CD4-positive, alpha-beta T cell treated with Interleukin-12 subunit alpha and Interleukin-12 subunit beta, for 1 hour (primary cell): Measurements from ENCODE around the gene CNRIP1.
"Not testable (repeated sequence)": the region's sequence is repeated elsewhere in the genome, so short reads cannot be mapped to it uniquely, and the experiment has no call there.

Source experiments
- DNase-seq: peaks from one replicate; pipeline ENCODE4 v3.0.0-alpha.2; 2020

CNRIP1 gene

GRCh38 chr2:68340226-68341061 lies 20.7 kb upstream of the CNRIP1 start:
- DNase-seq = no peak

- no peak for DNase-seq
These were observed 16.4 kb upstream of the CNRIP1 start for GRCh38 chr2:68336192-68336591.

- DNase-seq = no peak
These were observed 14.2 kb upstream of the CNRIP1 start for GRCh38 chr2:68333931-68334330.

GRCh38 chr2:68333009-68333408 lies 13.3 kb upstream of the CNRIP1 start:
- no peak for DNase-seq

- no peak for DNase-seq
These were observed 10.9 kb upstream of the CNRIP1 start for GRCh38 chr2:68330691-68331090.

GRCh38 chr2:68328901-68329300 lies 9.2 kb upstream of the CNRIP1 start:
- DNase-seq = no peak

- DNase-seq = no peak
These were observed 5.3 kb upstream of the CNRIP1 start for GRCh38 chr2:68325056-68325455.

GRCh38 chr2:68320118-68320641 lies 431 bp upstream of the CNRIP1 start:
- no peak for DNase-seq

GRCh38 chr2:68318914-68319397 lies 793 bp downstream of the CNRIP1 start:
- no peak for DNase-seq

- DNase-seq = no peak
These were observed 1.5 kb downstream of the CNRIP1 start for GRCh38 chr2:68317971-68318913.

- DNase-seq = no peak
These were observed 3.6 kb downstream of the CNRIP1 start for GRCh38 chr2:68316111-68316510.

GRCh38 chr2:68311033-68311432 lies 8.7 kb downstream of the CNRIP1 start:
- DNase-seq = no peak

GRCh38 chr2:68309426-68309825 lies 10.3 kb downstream of the CNRIP1 start:
- no peak for DNase-seq

GRCh38 chr2:68303902-68304272 lies 15.9 kb downstream of the CNRIP1 start:
- not testable (repeated sequence) for DNase-seq

- no peak for DNase-seq
These were observed 16.5 kb downstream of the CNRIP1 start for GRCh38 chr2:68303033-68303901.

- no peak for DNase-seq
These were observed 17.4 kb downstream of the CNRIP1 start for GRCh38 chr2:68302281-68302875.

- DNase-seq = no peak
These were observed 24.2 kb downstream of the CNRIP1 start for GRCh38 chr2:68295516-68295915.

GRCh38 chr2:68294913-68295312 lies 24.8 kb downstream of the CNRIP1 start:
- no peak for DNase-seq

GRCh38 chr2:68294187-68294586 lies 25.6 kb downstream of the CNRIP1 start:
- DNase-seq = no peak

GRCh38 chr2:68293755-68294154 lies 26.0 kb downstream of the CNRIP1 start:
- DNase-seq = no peak

- no peak for DNase-seq
These were observed 26.7 kb downstream of the CNRIP1 start for GRCh38 chr2:68293024-68293423.

GRCh38 chr2:68292108-68292710 lies 27.5 kb downstream of the CNRIP1 start:
- peak; percentile 33 for DNase-seq
